GM23338 (cell line): ENCODE results near the gene DLGAP5. TPM values are rescaled to one million over a fixed set of nuclear protein-coding genes. Genes with fewer than 3 reads are reported as not detected.

ENCODE experiments used
- ATAC-seq: fragments of 200-7000 bp; cut with Tn5 transposase; 3 replicates; pipeline ENCODE4 v1.9.1; 2020
- DNase-seq: peaks from one replicate; pipeline ENCODE4 v3.0.0-alpha.2; 2015; ENCODE audit warnings: low spot score
- H2AFZ ChIP-seq: fragments of 200-600 bp; sonication (generic); 2 replicates; pipeline ENCODE4 v1.8.0; 2016; ENCODE audit warnings: antibody characterized with exemption, mild to moderate bottlenecking, moderate library complexity
- H3F3A ChIP-seq: fragments of 200-600 bp; sonication (generic); replicated peaks from 2 replicates; pipeline ENCODE4 v1.8.0; 2017; ENCODE audit warnings: antibody characterized with exemption, mixed run types, low read depth
- H3K27ac ChIP-seq: fragments of 200-600 bp; sonication (generic); 2 replicates; pipeline ENCODE4 v1.6.1; 2016; ENCODE audit warnings: low read depth
- H3K27me3 ChIP-seq: fragments of 200-600 bp; sonication (generic); 2 replicates; pipeline ENCODE4 v1.8.0; 2016; ENCODE audit warnings: mild to moderate bottlenecking, mixed run types, moderate library complexity; ENCODE audit not compliant: insufficient read depth
- H3K36me3 ChIP-seq: fragments of 200-600 bp; sonication (generic); 2 replicates; pipeline ENCODE4 v1.8.0; 2016; ENCODE audit warnings: mild to moderate bottlenecking; ENCODE audit not compliant: insufficient read depth
- H3K4me1 ChIP-seq: fragments of 200-600 bp; sonication (generic); 2 replicates; pipeline ENCODE4 v1.8.0; 2016; ENCODE audit warnings: mild to moderate bottlenecking, moderate library complexity; ENCODE audit not compliant: insufficient read depth
- H3K4me2 ChIP-seq: fragments of 200-600 bp; sonication (generic); 2 replicates; pipeline ENCODE4 v1.7.1; 2017; ENCODE audit warnings: mixed run types
- H3K4me3 ChIP-seq: fragments of 200-600 bp; sonication (generic); 2 replicates; pipeline ENCODE4 v1.6.1; 2016; ENCODE audit warnings: mixed run types
- H3K79me2 ChIP-seq: fragments of 200-600 bp; sonication (generic); replicated peaks from 2 replicates; pipeline ENCODE4 v1.8.0; 2017; ENCODE audit warnings: mild to moderate bottlenecking; ENCODE audit not compliant: insufficient read depth
- H3K9me2 ChIP-seq: fragments of 200-600 bp; sonication (generic); 2 replicates; pipeline ENCODE4 v1.8.0; 2017; ENCODE audit not compliant: insufficient read depth
- H4K20me1 ChIP-seq: fragments of 200-600 bp; sonication (generic); replicated peaks from 2 replicates; pipeline ENCODE4 v1.8.0; 2017; ENCODE audit warnings: mild to moderate bottlenecking; ENCODE audit not compliant: insufficient read depth
- H3K27ac Mint-ChIP-seq: 2 replicates; pipeline ENCODE4 v1.8.0; 2020; ENCODE audit warnings: inconsistent platforms, mild to moderate bottlenecking, moderate library complexity, mixed read lengths
- H3K27me3 Mint-ChIP-seq: 3 replicates; pipeline ENCODE4 v1.8.0; 2022; ENCODE audit warnings: low read depth, mild to moderate bottlenecking, moderate library complexity, mixed read lengths, inconsistent platforms; ENCODE audit not compliant: insufficient read depth, poor library complexity
- H3K36me3 Mint-ChIP-seq: 3 replicates; pipeline ENCODE4 v1.8.0; 2021; ENCODE audit warnings: low read depth, mild to moderate bottlenecking, inconsistent platforms, moderate library complexity, mixed read lengths
- H3K4me1 Mint-ChIP-seq: 3 replicates; pipeline ENCODE4 v1.8.0; 2020; ENCODE audit warnings: mild to moderate bottlenecking, inconsistent platforms, mixed read lengths
- H3K4me3 Mint-ChIP-seq: 3 replicates; pipeline ENCODE4 v1.8.0; 2021; ENCODE audit warnings: moderate library complexity, mild to moderate bottlenecking, inconsistent platforms, mixed read lengths
- H3K9me3 Mint-ChIP-seq: 3 replicates; pipeline ENCODE4 v1.8.0; 2020; ENCODE audit warnings: moderate library complexity, mild to moderate bottlenecking, inconsistent platforms, mixed read lengths
- ETS1 ChIP-seq: IDR thresholded peaks from 2 replicates; pipeline ENCODE4 v1.6.1; 2016; ENCODE audit warnings: antibody characterized with exemption
- EZH2 ChIP-seq: fragments of 200-600 bp; sonication (generic); IDR thresholded peaks from one replicate; pipeline ENCODE4 v1.8.0; 2017; ENCODE audit warnings: antibody characterized with exemption, mild to moderate bottlenecking, low read depth; ENCODE audit not compliant: unreplicated experiment
- JUNB ChIP-seq: IDR thresholded peaks from one replicate; pipeline ENCODE4 v1.6.1; 2016; ENCODE audit warnings: antibody characterized with exemption; ENCODE audit not compliant: unreplicated experiment
- NANOG ChIP-seq: IDR thresholded peaks from 2 replicates; pipeline ENCODE4 v1.6.1; 2016; ENCODE audit warnings: antibody characterized with exemption, borderline replicate concordance
- polyA plus RNA-seq: library from polyadenylated mRNA; unstranded; fragments of >200 nt; fragmentation: Nextera tagmentation; extraction: Ambion mirVana; gene quantifications from 2 replicates; pipeline ENCODE4 v1.2.1, GENCODE V29; 2016
- total RNA-seq: library from RNA; depleted of rRNA; stranded (reverse); fragments of >200 nt; shearing (Covaris generic); gene quantifications from 2 replicates; pipeline ENCODE4 v1.2.3, GENCODE V29; 2014
- TF ChIP-seq, protein P1 (sequence below): fragments of 250-450 bp; sonication (Bioruptor Pico); IDR thresholded peaks from 2 replicates; pipeline ENCODE4 v1.5.0; 2020; ENCODE audit warnings: mild to moderate bottlenecking, moderate library complexity

The DLGAP5 gene
- total and polyA plus RNA-seq, 2 experiments from 2014 or later = 110 to 117 TPM

DNA sequence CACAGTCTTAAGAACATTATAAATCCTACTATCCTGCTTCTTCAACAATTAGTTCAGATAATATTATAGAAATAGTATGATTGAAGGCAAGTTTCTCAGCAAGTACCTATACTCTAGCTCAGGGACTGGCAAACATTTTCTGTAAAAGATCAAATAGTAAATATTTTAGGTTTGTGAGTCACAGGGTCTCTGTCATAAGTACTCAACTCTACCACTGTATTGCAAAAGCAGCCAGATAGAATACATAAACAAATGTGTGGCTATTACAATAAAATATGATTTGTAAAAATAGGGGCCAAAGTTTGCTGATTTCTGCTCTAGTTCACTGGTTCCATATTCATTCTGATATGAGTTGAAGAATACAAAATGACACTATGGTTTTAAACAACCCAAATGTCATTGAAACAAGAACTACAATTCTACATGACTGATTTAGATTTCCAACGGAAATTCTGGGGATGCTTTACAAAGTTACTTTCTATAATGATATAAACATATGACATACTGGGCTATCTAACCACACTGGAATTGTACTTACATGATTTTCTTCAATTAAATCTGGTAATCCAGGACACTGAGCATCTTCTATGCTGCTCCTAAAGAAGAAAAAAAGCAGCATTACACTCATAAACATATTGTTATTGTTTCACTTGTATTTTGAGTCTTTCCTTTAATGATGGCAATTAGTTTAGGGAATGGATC, 39.2 kb downstream of the DLGAP5 start:
- TF ChIP-seq JUNB (no peak), NANOG (no peak), EZH2 (no peak), ETS1 (no peak)
- TF ChIP-seq, protein P1, sequence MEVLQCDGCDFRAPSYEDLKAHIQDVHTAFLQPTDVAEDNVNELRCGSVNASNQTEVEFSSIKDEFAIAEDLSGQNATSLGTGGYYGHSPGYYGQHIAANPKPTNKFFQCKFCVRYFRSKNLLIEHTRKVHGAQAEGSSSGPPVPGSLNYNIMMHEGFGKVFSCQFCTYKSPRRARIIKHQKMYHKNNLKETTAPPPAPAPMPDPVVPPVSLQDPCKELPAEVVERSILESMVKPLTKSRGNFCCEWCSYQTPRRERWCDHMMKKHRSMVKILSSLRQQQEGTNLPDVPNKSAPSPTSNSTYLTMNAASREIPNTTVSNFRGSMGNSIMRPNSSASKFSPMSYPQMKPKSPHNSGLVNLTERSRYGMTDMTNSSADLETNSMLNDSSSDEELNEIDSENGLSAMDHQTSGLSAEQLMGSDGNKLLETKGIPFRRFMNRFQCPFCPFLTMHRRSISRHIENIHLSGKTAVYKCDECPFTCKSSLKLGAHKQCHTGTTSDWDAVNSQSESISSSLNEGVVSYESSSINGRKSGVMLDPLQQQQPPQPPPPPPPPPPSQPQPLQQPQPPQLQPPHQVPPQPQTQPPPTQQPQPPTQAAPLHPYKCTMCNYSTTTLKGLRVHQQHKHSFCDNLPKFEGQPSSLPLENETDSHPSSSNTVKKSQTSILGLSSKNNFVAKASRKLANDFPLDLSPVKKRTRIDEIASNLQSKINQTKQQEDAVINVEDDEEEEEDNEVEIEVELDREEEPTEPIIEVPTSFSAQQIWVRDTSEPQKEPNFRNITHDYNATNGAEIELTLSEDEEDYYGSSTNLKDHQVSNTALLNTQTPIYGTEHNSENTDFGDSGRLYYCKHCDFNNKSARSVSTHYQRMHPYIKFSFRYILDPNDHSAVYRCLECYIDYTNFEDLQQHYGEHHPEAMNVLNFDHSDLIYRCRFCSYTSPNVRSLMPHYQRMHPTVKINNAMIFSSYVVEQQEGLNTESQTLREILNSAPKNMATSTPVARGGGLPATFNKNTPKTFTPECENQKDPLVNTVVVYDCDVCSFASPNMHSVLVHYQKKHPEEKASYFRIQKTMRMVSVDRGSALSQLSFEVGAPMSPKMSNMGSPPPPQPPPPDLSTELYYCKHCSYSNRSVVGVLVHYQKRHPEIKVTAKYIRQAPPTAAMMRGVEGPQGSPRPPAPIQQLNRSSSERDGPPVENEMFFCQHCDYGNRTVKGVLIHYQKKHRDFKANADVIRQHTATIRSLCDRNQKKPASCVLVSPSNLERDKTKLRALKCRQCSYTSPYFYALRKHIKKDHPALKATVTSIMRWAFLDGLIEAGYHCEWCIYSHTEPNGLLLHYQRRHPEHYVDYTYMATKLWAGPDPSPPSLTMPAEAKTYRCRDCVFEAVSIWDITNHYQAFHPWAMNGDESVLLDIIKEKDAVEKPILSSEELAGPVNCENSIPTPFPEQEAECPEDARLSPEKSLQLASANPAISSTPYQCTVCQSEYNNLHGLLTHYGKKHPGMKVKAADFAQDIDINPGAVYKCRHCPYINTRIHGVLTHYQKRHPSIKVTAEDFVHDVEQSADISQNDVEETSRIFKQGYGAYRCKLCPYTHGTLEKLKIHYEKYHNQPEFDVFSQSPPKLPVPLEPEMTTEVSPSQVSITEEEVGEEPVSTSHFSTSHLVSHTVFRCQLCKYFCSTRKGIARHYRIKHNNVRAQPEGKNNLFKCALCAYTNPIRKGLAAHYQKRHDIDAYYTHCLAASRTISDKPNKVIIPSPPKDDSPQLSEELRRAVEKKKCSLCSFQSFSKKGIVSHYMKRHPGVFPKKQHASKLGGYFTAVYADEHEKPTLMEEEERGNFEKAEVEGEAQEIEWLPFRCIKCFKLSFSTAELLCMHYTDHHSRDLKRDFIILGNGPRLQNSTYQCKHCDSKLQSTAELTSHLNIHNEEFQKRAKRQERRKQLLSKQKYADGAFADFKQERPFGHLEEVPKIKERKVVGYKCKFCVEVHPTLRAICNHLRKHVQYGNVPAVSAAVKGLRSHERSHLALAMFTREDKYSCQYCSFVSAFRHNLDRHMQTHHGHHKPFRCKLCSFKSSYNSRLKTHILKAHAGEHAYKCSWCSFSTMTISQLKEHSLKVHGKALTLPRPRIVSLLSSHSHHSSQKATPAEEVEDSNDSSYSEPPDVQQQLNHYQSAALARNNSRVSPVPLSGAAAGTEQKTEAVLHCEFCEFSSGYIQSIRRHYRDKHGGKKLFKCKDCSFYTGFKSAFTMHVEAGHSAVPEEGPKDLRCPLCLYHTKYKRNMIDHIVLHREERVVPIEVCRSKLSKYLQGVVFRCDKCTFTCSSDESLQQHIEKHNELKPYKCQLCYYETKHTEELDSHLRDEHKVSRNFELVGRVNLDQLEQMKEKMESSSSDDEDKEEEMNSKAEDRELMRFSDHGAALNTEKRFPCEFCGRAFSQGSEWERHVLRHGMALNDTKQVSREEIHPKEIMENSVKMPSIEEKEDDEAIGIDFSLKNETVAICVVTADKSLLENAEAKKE = no peak
- Mint-ChIP-seq H3K36me3 (peaks cover 84% of the 10 kb centered on the region), H3K27me3 (no peaks in the 10 kb centered on the region), H3K4me1 (no peaks in the 10 kb centered on the region), H3K9me3 (no peaks in the 10 kb centered on the region), H3K27ac (no peak overlapping the region), H3K4me3 (no peak overlapping the region)
- no peak for ATAC-seq
- H3K4me2 ChIP-seq = no peak overlapping the region
- no peaks in the 10 kb centered on the region; the same call in 1 of the 2 replicates for H3F3A ChIP-seq
- H4K20me1 ChIP-seq = no peaks in the 10 kb centered on the region
- no peak overlapping the region for H3K27ac ChIP-seq
- DNase-seq = no peak
- no peaks in the 10 kb centered on the region for H3K9me2 ChIP-seq
- no peaks in the 10 kb centered on the region for H3K79me2 ChIP-seq
- no peaks in the 10 kb centered on the region for H3K27me3 ChIP-seq
- H3K4me3 ChIP-seq = no peak overlapping the region
- no peaks in the 10 kb centered on the region for H3K4me1 ChIP-seq
- no peak overlapping the region for H2AFZ ChIP-seq
- H3K36me3 ChIP-seq = peaks cover 83% of the 10 kb centered on the region
